ENCODE measurements around the gene ATG7.

DNA sequence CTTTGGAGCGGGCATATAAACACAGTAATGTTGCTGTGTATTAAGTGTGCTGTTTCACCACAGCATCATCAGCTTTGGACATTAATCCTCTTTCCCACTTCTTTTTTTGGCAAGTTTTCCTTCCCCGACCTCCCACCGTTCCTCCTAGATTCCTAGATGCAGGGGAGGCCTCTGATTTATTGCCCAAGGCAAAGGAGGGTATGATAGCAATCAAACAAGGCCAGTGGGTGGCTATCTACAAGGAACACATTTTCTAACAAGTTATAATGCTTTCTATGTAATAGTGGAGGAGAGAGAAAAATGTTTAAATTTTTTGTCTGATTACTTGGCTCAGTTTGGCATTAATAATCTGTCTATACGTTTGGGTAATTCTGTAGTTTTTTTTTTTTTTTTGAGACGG lies 38.1 kb downstream of the ATG7 start:
- TF ChIP-seq, protein P1, sequence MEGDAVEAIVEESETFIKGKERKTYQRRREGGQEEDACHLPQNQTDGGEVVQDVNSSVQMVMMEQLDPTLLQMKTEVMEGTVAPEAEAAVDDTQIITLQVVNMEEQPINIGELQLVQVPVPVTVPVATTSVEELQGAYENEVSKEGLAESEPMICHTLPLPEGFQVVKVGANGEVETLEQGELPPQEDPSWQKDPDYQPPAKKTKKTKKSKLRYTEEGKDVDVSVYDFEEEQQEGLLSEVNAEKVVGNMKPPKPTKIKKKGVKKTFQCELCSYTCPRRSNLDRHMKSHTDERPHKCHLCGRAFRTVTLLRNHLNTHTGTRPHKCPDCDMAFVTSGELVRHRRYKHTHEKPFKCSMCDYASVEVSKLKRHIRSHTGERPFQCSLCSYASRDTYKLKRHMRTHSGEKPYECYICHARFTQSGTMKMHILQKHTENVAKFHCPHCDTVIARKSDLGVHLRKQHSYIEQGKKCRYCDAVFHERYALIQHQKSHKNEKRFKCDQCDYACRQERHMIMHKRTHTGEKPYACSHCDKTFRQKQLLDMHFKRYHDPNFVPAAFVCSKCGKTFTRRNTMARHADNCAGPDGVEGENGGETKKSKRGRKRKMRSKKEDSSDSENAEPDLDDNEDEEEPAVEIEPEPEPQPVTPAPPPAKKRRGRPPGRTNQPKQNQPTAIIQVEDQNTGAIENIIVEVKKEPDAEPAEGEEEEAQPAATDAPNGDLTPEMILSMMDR (IDR thresholded peaks at IDR 0.05) = no peak
- no peak for TF ChIP-seq POLR2A (IDR thresholded peaks at IDR 0.05)
- TF ChIP-seq POLR2AphosphoS5 (IDR thresholded peaks at IDR 0.05; ENCODE audit: insufficient read depth in 1 of 2, low read depth in 1 of 2) = no peak

Data from vagina (tissue), 2 donors.